Effector CD8-positive, alpha-beta T cell (primary cell): ENCODE measurements around the gene MEPE.

Experiments used
- DNase-seq: peaks from one replicate; lab custom pipeline; 2025; lab: John Stamatoyannopoulos, UW

The MEPE gene

DNA sequence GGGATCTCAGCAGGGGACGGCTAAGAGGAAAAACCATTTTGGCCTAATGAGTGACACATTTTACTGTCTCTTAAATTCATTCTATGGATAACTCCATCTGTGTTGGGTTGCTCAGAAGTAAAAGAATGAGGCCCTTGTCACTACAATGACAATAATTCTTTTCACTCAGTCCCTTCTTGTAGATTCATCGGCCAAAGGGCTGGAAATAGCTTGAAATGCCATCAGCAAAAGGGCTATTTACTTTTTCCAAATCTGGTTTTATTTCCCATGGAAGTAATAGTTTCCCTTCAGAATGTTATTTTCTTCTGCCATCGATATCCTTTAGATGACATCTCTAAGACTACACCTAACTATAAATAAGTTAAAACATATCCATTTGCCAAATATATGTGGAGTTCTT lies 7.4 kb downstream of the MEPE start:
- DNase-seq, result no peak

DNA sequence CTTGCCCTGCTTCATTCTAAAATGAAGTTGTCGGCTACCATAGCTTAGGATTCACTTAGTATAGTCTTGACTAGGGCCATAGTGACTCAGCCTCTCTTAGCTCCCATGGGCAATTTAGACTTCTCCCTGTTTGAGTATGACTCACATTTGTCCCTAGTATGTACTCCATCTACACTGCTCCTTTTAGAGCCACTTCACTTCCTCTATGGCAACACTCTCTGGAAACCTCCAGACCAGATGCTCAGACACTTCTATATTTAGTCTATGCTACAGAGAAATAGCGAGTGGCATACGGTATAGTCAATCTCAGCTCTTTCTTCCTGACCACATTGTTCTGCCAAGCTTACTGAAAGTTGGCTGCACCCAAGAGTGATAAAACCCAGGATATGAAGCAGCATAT lies 11.2 kb downstream of the MEPE start:
- DNase-seq, result no peak

DNA sequence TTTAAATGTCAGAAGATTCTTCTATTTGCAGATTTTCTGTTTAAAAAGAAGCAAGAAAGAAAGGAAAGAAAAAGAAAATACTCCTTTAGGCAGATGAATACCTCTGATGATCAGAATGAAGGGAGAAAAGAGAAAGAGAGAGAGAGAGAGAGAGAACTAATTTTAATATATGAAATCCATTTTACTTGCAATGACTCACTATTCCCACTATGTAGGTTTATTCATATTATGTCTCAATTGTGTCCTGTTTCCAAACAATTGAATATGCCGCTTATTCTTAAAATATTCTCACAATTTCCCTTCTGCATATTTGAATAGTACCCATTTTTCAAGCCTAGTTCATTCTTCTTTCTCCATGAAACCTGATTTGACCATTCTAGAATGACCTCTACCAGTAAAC lies 11.7 kb downstream of the MEPE start:
- no peak for DNase-seq

DNA sequence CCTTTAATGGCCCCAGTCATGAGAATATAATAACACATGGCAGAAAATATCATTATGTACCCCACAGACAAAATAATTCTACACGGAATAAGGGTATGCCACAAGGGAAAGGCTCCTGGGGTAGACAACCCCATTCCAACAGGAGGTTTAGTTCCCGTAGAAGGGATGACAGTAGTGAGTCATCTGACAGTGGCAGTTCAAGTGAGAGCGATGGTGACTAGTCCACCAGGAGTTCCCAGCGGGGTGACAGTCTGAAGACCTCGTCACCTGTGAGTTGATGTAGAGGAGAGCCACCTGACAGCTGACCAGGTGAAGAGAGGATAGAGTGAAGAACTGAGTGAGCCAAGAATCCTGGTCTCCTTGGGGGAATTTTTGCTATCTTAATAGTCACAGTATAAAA lies 13.5 kb downstream of the MEPE start:
- DNase-seq, result no peak

DNA sequence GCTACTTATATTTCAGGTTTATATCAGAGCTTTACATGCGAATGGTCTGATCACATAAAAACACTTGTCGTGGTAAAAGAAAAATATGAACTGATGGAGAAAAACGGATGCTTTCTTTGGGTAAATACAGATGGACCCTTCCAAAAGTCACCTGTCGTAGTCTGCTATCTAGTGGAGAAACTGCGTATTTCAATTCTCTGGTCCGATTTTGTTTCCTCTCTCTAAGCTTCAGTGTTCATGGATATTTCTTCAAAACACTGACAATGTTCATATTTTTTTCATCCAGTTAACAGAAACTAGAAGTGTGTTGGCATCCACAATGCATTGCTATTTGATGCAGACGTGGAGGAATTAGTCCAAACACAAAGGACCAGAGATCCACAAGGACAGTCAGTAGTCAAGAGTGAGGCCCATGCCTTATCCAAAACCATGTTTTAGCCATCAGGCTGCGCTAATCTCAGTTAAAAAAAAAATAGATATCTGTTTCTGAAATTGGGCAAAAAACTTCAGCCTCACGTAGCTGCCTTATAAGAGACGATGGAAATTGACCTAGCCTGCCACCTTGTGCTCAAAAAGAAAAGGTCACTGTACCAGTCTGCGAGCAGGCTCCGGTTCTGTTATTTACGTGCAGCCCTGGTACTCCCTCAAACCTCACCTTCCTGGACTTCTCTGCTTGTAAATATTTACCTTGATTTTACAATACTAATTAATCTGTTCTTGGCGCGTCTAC lies 16.0 kb downstream of the MEPE start:
- DNase-seq, result no peak

DNA sequence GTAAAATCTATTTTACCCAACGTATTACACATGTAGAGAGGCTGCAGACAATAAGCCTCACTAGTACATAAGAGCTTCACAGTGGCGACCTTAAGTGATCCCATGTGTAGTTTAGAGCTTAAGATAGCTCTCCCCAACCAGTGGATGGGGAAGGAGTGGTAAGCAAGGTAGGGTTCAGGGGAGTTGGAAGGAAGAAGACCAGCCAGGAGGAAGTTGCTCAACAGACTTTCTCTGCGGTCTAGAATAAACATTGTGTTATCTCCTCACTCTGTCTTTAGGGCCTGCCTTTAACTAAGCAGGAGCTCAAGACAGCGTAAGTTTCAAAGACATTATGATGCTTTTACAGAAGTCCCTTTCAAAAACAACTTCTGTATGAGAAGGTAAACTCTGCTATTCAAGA lies 16.8 kb downstream of the MEPE start:
- no peak for DNase-seq

DNA sequence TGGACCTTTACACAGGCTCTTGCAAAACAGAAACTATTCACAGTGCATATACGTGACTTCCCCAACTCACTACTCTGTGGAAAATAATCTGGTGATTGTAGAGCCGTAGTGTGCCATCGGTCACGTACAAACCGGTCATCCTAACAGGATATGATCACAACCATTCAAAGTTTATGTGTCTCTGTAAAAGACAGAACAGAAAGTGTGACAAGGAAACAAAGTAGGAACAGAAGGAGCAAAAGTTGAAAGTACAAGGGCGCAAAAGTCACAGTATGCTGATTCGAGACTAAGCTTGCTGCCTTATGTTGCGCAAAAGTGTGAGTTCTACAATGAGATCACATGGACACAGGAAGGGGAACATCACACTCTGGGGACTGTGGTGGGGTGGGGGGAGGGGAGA lies 18.6 kb downstream of the MEPE start:
- no peak for DNase-seq

DNA sequence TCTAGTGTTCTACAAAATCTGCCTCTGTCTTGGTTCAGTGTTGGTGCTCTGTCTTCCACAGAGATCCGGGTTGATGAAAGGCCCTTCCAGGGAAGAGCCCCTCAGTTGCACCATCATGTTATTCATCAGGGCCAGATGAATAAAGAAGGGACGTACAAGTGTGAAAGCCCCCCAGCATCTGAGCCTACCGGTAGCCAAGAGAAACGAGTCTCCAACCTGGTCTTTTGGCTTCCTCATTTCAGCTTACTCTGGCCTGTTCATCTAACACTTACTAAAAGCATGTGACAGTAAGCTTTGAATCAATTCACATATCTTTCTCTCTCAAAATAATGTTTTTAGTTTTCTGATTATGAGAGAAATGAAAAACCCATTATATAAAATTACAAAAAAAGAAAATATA lies 19.2 kb downstream of the MEPE start:
- DNase-seq, result no peak

DNA sequence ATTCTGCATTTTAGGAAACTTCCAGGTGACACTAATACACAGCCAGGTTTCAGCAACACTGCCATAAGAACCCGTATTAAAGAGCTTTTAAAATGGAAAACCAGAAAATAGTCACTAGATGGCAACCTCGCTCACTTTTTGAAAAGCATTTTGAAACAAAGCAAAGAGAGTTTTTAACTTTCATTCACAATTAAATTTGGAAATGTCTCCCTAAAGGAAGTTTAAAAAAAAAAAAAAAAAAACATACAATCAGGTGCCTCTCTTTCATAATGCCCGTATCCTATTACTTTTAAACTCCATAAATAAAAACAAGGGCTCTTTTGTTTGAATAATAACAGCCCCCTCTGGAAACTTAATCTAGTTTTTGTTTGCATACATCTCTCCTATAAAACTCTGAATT lies 20.3 kb downstream of the MEPE start:
- no peak for DNase-seq

DNA sequence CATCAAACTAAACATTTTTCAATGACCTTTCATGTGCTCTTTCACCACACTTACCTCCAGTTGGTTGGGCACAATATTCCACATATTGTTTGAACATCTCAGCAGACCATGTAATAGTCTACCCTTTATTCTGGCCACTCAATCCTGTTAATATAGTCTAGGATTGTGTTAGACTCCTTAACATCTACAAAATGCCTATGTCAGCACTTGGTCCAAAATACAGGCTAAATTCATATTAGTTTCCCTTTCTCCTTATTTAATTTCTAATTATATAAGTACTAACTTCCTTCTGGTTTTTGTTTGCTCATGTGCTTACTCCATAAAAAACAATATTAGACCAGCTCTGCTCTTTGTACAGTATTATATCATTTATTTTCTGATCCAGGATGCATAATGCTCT lies 21.1 kb downstream of the MEPE start:
- no peak for DNase-seq

DNA sequence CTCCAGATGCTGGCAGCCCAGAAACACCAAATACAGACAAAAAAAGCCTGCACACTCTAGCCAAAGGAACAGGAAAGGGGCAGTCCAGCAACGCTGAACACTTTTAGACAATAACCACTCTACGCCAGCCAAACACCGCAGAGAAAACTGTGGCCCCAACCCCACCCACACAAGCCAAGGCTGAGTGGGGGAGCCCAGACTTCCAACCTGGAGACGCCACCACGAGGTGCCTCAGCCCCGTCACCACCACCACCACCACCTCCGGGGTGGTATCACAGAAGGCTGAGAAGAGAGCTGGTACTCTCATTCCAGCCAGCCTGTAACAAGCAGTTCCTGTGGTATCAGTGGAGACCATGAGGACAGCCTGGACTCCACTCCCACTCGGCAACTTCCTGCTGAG lies 22.8 kb downstream of the MEPE start:
- DNase-seq, result no peak

DNA sequence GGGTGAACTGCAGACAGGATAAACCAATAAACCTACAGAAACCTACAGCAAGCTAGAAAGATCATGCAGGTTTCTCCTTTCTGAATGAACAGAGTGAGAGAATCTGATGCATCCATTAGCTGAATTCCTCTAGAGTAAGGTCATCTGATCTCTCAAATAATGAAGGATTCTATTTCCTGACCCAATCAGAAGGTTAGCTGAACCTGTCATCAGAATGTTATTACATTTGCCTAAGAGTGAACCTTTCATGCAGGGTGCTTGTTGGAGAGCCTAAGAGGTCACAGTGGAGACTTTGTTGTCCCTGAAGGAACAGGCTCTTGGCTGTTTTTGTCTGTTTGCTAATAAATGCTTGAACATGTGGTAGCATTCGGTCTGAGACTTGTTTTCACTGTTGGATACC lies 24.0 kb downstream of the MEPE start:
- DNase-seq, result no peak

DNA sequence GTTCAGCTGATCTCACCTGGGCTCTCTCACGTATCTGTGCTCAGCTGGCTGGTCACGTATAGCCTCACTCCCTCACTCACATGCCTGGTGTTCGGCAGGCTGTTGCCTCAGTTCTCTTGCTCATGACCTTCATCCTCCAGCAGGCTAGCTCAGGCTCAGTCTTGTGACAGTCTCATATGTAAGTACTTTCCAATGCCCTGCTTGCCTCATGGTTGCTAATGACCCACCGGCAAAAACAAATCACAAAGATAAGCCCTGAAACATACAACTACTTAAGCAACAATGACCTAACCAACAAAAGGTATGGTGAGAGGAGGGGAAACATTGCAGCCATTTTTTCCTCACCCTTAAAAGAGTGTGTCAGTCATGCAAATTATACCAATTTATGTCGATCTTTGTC lies 25.0 kb downstream of the MEPE start:
- no peak for DNase-seq

DNA sequence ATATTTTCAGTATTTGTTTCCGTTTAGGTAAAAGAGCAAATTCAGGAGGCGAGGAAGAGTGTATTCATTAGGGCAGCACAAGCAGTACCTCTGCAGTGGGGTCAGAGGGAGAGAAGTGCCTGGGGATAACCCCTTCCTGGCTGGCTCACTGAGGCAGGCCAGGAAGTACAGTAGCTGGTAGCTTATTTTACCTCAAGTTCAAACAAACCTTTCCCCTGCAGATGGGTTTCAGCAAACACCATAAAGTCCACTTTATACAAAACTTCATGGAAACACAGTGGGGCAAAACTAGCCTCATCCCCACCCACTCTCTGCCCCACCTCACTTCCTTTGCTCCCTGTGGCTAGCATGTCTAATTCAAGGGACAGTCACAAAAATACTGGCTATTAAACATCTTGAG lies 29.5 kb downstream of the MEPE start:
- no peak for DNase-seq

DNA sequence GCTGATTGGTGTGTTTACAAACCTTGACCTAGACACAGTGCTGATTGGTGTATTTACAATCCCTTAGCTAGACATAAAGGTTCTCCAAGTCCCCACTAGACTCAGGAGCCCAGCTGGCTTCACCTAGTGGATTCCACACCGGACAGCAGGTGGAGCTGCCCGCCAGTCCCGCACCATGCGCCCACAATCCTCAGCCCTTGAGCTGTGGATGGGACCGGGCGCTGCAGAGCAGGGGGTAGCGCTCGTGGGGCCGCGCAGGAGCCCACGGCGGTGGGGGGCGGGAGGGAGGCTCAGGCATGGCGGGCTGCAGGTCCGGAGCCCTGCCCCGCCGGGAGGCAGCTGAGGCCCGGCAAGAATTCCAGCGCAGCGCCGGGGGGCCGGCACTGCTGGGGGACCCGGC lies 30.7 kb downstream of the MEPE start:
- DNase-seq, result no peak

DNA sequence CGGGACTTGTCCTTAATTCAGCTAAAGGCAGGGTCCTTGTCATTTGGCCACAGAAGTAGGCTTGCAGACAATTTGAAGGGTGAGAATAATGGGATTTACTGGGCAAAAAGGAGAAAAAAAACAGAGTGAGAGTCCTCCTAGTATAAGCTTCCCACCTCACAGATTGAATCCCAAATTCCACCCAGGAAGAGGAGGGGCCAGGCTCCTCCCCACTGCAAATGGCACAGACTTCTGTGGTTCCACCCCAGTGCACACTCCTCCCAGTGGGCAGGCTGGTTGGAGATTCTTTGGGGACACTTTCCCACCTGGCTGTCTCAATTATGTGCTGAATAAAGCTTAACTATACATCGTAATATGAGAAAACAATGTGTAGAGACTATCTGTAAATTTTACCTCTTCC lies 31.6 kb downstream of the MEPE start:
- DNase-seq, result no peak

DNA sequence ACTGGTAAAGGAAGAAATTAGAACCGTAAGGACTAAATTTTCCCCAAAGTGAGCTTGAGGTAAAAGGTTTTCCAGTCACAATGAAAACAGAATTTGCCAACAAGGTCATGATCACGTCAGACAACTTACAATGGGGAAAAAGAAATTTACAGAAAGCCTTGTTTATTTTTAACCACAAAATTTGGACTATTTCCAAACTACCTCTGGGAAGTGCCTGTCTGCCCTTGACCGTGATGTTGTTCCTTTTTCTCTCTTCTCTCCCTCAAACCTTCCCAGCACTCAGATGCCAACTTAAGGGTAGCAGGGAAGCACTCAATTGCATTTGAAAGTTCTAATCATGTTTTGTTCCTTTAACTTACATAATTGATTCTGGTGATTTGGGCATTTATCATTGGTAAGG lies 32.5 kb downstream of the MEPE start:
- no peak for DNase-seq

DNA sequence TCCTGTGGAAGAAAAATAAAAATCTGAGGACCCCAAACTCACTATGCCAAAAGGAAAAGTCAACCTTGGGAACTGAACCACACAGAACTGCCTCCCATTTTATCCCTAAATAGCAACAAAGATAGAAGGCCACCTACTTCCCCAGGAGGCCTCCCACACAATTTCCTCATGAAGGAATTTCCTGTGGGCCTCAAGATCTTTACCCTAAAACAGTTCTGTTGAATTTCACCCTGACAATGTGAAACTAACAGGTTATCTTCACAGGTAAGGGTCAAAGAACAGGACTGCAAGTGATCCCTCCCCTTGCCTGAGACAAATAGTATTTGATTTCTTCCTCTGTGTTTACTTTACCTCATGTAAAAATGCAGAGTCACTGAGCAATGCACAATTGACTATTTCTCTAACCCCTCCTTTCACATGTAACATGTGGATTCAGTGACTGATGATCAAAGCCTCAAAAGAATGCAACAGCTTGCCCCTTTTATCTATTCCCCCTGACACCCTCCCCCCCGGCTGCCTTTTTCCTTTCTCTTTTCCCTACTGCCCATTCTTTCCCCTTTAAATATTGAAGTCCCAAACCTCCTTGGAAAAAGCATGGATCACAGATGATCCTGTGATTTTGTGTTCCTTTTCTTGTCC lies 33.3 kb downstream of the MEPE start:
- no peak for DNase-seq

DNA sequence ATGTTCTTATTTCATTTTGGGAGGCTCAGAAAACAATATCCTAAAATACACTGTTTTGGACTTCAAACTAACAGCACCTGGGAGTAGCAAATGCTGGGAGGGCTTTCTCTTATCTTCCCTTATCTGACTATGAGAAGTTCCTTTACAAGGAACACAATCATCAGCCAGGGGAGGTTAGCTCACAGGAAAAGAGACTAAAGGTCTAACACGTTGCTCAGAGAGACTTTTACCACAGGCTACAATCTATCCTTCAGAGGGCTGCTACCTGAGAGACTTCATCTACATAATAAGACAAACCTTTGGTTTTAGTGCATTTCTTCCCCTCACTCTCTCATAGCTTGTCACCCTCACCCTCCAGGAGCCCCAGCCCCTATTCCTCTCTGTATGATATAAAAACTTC lies 35.8 kb downstream of the MEPE start:
- DNase-seq, result no peak

DNA sequence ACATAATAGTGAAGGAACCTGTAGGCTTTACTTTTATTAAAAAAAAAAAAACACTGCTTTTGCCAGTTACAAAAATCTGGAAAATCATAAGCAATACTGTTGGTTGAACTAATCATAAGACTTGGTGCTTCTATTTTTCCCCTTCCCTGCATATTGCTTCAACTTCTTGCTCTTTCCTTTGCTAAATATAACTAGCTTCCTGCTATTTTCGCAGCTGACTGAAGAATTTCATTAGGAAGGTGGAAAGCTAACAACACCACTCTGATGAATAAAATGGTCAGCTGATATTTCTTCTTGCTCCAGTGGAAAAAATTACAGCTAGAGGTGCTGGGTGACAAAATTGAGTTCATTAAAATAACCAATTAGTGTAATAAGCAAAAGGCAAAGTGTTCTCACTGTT lies 39.3 kb downstream of the MEPE start:
- no peak for DNase-seq

DNA sequence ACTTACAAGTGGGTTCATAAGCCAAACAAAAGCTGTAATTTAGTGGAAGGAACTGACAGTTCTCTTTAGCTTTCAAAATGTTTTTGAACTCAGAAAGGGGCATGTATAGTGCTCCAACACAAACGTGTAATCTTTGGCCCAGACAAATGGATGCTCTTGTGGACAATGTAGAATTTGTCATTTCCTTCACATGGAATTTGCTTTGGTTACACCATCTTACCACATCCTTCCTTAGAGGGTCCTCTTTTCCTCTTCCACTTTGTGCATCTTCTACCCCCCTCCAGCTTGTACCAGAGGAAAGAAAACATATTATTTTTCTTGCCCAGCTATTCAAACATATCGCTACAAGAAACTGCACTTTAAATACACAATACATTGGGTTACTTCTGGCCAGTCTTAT lies 42.4 kb downstream of the MEPE start:
- DNase-seq, result no peak

DNA sequence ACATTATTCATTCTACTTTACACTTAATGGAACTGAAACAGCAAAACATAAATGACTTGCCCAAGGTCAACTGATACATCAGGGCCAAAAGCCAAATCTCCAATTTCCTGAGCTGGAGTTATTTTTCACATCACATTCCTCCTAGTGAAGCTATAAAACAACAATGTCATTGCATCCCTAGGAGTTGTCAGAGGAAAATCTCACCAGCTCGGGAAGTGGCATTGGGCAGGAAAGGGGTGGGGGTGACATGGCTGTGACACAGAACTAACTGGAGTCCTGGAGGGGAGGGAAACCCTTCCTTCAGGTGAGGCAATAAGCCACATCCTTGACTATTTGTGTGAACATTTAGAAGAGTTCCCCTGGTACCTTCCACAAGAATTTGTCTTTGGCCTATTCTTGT lies 47.3 kb downstream of the MEPE start:
- DNase-seq, result no peak

DNA sequence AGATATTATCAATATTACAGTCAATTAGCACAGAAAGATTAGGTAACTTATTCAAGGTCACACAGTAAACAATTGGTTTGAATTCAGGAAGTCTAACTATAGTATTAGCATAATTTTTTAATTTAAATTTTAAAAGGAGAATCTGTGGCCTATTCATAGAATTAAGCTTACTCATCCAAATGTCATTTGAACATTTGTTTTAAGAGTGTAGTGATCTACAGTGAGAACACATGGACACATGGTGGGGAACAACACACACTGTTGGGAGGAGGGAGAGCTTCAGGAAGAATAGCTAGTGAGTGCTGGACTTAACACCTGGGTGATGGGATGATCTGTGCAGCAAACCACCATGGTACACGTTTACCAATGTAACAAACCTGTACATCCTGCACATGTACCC lies 48.3 kb downstream of the MEPE start:
- DNase-seq, result no peak

DNA sequence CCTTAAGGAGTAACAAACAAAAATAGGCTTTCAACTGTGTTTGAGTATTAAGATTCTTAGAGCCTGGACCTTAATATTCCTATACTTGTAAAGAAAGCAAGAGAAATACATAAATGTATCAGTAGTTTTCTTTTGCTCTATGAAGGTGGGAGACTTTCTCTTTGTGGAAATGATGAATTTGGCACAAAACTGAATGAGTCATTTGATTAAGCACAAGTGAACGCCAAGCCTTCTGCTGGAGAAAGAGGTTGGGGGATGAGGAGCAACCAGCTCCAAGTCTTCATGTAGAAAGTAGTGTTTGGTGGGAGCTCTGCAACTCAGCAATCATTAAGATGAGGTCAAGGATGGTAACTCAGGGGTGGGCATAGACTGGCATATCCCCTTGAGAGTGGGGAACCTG lies 49.6 kb downstream of the MEPE start:
- no peak for DNase-seq
